Kidney (tissue), 14 donors: ENCODE data around the gene INSRR. TPM values are rescaled to one million over a fixed set of nuclear protein-coding genes. Genes with fewer than 3 reads are reported as not detected.

Source experiments
- DNase-seq, 5 donors: peaks; one replicate each; pipeline ENCODE4 v3.0.0-alpha.2; 2013 to 2020
- FAIRE-seq: peaks from 2 replicates; lab custom pipeline; 2012; peaks lifted over from hg19 to GRCh38; lab: Jason Lieb, UNC
- H3K27ac ChIP-seq, 2 donors: one replicate each; pipeline ENCODE4 v1.7.0; 2013; ENCODE audit warnings: low read depth in 2 of 2, low read length in 2 of 2, inconsistent platforms in 1 of 2
- H3K27me3 ChIP-seq: one replicate; pipeline ENCODE4 v1.7.1; 2013; ENCODE audit warnings: low read length, inconsistent platforms; ENCODE audit not compliant: control insufficient read depth, insufficient read depth
- H3K36me3 ChIP-seq, 3 donors: one replicate each; pipeline versions ENCODE4 v1.7.0 to v1.7.1; 2013; ENCODE audit warnings: low read length in 3 of 3, control low read depth in 1 of 3, inconsistent platforms in 1 of 3; ENCODE audit not compliant: insufficient read depth in 3 of 3, control insufficient read depth in 2 of 3
- H3K4me1 ChIP-seq, 3 donors: one replicate each; pipeline versions ENCODE4 v1.7.0 to v1.7.1; 2013; ENCODE audit warnings: low read length in 3 of 3, inconsistent platforms in 1 of 3, low read depth in 1 of 3; ENCODE audit not compliant: control insufficient read depth in 2 of 3, insufficient read depth in 2 of 3
- H3K4me3 ChIP-seq, 3 donors: one replicate each; pipeline versions ENCODE4 v1.7.0 to v1.8.1; 2013; ENCODE audit warnings: low read length in 3 of 3, control low read depth in 1 of 3, inconsistent platforms in 1 of 3
- H3K9ac ChIP-seq, 3 donors: one replicate each; pipeline versions ENCODE4 v1.7.0 to v1.7.1; 2013; ENCODE audit warnings: low read length in 3 of 3, control low read depth in 1 of 3, inconsistent platforms in 1 of 3
- H3K9me3 ChIP-seq, 3 donors: one replicate each; pipeline versions ENCODE4 v1.7.0 to v1.7.1; 2013; ENCODE audit warnings: low read length in 3 of 3, control low read depth in 1 of 3, inconsistent platforms in 1 of 3; ENCODE audit not compliant: control insufficient read depth in 2 of 3, insufficient read depth in 1 of 3
- CTCF ChIP-seq: IDR thresholded peaks from 3 replicates; pipeline ENCODE4 v1.5.1; 2012; ENCODE audit warnings: mild to moderate bottlenecking, moderate library complexity, borderline replicate concordance; ENCODE audit not compliant: insufficient read depth; ENCODE audit errors: extremely low read depth
- intact Hi-C: fragments of 100-400 bp; cut with DNase I; formaldehyde crosslinking; loops from one replicate; pipeline ENCODE4 v1.11.1; 2022
- polyA plus RNA-seq: library from polyadenylated mRNA; stranded (reverse); fragments of 350-450 nt; fragmentation: Illumina TruSeq; extraction: RNeasy Lipid Tissue Mini Kit (QIAGEN cat#74804); gene quantifications from one replicate; pipeline ENCODE4 v1.2.3, GENCODE V29; 2014; ENCODE audit warnings: low read depth, low replicate concordance; ENCODE audit not compliant: insufficient read depth
- total RNA-seq: library from RNA; stranded (reverse); fragmentation: NEBNext Ultra II Directional; extraction: Animal tissue kit (Norgen Biotek cat#: 25700); gene quantifications from one replicate; pipeline ENCODE4 v1.2.1, GENCODE V29; 2021
- donor health status: control.
- donor health status: control.
- donor health status: control.
- donor health status: control.
- donor health status: control.
- donor health status: DM: yes; HTN: yes; CAD: no.
- donor health status: Normal renal cell carcinoma (clear cell type).

INSRR gene
- total and polyA plus RNA-seq, 2 donors from 2014 or later, result 0.35 to 2.4 TPM

- Histone ChIP-seq H3K27ac (no peak overlapping the region), H3K27me3 (peaks cover 13% of the 10 kb centered on the region), H3K4me3 (no peak overlapping the region), H3K9me3 (no peaks in the 10 kb centered on the region), H3K9ac (no peak overlapping the region), H3K4me1 (peaks cover 0 to 7% (median 0%) of the 10 kb centered on the region in 3 donors), H3K36me3 (no peaks in the 10 kb centered on the region)
- no peak for FAIRE-seq
- DNase-seq, result no peak
- TF ChIP-seq CTCF, result no peak
- intact Hi-C loops, result no loop called here
Observed at GRCh38 chr1:156849151-156849496, 9.8 kb downstream of the INSRR start.

DNA sequence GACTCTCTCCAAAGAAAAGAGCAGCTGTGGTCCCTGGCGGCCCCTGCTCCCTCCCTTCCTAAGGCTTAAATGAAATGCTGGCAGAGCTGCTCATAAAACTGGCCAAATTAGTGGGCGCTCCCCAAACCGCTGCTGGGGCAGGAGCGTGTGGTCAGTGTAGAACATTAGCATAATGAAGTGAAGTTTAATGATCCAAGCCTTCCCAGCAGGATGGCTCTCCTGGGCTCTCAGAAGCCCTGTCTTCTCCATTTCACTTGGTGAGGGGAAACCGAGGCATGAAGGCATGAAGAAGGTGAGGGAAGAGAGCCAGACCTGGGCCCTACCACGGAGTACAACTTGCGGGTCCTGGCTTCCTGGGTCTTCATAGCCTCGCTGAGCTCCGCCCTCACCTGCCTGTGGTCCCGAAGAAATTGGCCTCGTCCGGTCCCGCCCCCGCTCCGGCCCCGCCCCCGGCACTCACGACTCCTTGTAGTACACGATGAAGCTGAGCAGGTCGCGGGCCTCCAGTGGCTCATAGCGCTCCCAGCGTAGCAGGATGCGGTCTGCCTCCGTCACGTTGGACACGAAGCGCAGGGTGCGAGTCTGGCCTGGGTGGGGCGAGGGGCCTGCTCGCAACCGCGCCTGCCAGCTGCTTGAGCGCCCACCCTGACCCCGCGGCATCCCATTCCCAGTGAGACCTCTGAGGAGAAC is 10.3 kb downstream of the INSRR start:
- Histone ChIP-seq H3K27ac (no peak overlapping the region), H3K27me3 (peaks cover 17% of the 10 kb centered on the region), H3K4me3 (no peak overlapping the region), H3K4me1 (peaks cover 0 to 7% (median 0%) of the 10 kb centered on the region in 3 donors), H3K36me3 (no peaks in the 10 kb centered on the region), H3K9me3 (no peaks in the 10 kb centered on the region), H3K9ac (no peak overlapping the region)
- TF ChIP-seq CTCF, result no peak
- DNase-seq, result peak in 4 of 5 donors; percentile 69 to 82 (median 72)
- intact Hi-C loops, result no loop called here
- no peak for FAIRE-seq

DNA sequence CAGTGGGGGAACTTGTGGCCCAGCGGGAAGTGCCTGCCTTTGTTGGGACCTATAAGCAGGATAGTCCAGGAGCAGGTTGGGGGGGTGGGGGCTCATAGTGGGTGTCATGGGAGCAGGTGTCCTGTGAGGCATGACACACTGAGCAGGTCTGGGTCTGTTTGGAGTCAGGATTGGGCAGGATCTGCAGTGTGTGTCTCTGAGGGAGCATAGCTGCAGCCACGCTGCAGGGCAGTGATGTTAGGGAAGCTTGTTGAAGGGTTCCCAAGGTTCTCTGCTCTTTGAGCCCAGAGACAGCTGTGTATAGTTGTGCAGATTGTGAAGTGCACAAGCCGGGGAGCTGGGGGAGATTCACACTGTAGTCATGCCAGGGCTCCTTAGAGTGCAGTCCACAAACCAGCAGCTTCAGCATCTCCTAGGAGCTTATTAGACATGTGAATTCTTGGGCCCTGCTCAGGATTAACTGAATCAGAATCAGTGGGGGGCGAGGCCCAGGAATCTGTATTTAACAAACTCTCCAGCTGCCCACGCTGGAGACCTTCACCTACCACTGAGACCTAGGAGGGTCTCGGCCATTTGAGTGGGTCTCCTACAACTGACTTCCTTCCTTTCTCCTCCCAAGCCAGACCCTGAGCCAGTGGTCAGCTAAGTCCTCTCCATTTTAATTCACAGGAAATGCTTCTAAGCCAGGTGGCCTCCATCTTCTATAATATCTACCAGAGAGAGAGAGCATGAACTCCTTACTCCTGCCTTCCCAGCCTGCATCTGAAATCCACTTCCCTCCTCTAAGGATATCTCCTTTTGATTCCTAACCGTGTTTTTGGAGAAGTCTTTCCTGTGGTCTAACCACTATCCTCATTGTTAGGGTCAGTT is 11.1 kb downstream of the INSRR start:
- FAIRE-seq (no peak), DNase-seq (peak in 1 of 5 donors; percentile 48)

More for the DNA sequence above, 11.1 kb downstream of the INSRR start:
- Histone ChIP-seq H3K4me3 (no peak overlapping the region), H3K9me3 (no peaks in the 10 kb centered on the region), H3K36me3 (no peaks in the 10 kb centered on the region), H3K9ac (no peak overlapping the region), H3K4me1 (peaks cover 0 to 7% (median 0%) of the 10 kb centered on the region in 3 donors), H3K27me3 (peaks cover 20% of the 10 kb centered on the region), H3K27ac (no peak overlapping the region)
- intact Hi-C loops, result no loop called here
- no peak for TF ChIP-seq CTCF
